SK-N-SH treated with all-trans-retinoic acid at 6 μM for 48 hours (cell line): ENCODE data around the gene ARHGAP15.

ENCODE experiments used
- GLIS3 ChIP-seq: fragments of 250-450 bp; sonication (Bioruptor Pico); IDR thresholded peaks from 2 replicates; pipeline ENCODE4 v1.5.0; 2020; ENCODE audit warnings: mild to moderate bottlenecking, moderate library complexity
- PPARA ChIP-seq: fragments of 250-450 bp; sonication (Bioruptor Pico); IDR thresholded peaks from 2 replicates; pipeline ENCODE4 v1.5.0; 2020; ENCODE audit warnings: mild to moderate bottlenecking, borderline replicate concordance
- RARB ChIP-seq: fragments of 250-450 bp; sonication (Bioruptor Pico); IDR thresholded peaks from 2 replicates; pipeline ENCODE4 v1.8.0; 2021; ENCODE audit warnings: mild to moderate bottlenecking, moderate library complexity
- SNAI2 ChIP-seq: fragments of 250-450 bp; sonication (Bioruptor Pico); IDR thresholded peaks from 2 replicates; pipeline ENCODE4 v1.5.0; 2020; ENCODE audit warnings: mild to moderate bottlenecking, moderate library complexity
- TOX ChIP-seq: fragments of 250-450 bp; sonication (Bioruptor Pico); IDR thresholded peaks from 2 replicates; pipeline ENCODE4 v1.8.0; 2021; ENCODE audit warnings: mild to moderate bottlenecking, moderate library complexity, borderline replicate concordance
- TF ChIP-seq, protein P1 (sequence below): fragments of 250-450 bp; sonication (Bioruptor Pico); IDR thresholded peaks from 2 replicates; pipeline ENCODE4 v1.5.1; 2021; ENCODE audit warnings: mild to moderate bottlenecking, moderate library complexity
- TF ChIP-seq, protein P2 (sequence below): fragments of 250-450 bp; sonication (Bioruptor Pico); IDR thresholded peaks from 2 replicates; pipeline ENCODE4 v1.8.0; 2020; ENCODE audit warnings: mild to moderate bottlenecking, moderate library complexity, borderline replicate concordance

DNA sequence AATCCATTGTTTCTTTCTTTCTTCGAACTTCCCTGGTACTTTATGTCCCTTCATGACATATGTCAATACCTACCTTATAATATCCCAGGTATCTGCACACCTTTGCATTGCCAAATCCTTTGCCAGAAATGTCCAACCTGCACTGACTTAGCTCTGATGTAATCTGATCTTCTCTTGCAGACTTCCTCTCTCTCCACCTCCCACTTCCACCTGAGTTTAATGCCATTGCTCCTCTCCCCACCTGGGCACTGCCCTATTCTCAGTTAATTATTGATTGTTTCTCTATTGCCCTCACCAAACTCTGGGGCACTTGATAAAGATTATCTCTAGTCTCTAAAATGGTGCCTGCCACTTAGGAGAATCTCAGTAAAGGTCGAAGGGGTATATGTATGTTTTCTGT lies 23.0 kb downstream of the ARHGAP15 start:
- no peak for TF ChIP-seq RARB (CRISPR knock-in tag)
- TF ChIP-seq TOX (CRISPR knock-in tag) = no peak
- TF ChIP-seq, protein P1, sequence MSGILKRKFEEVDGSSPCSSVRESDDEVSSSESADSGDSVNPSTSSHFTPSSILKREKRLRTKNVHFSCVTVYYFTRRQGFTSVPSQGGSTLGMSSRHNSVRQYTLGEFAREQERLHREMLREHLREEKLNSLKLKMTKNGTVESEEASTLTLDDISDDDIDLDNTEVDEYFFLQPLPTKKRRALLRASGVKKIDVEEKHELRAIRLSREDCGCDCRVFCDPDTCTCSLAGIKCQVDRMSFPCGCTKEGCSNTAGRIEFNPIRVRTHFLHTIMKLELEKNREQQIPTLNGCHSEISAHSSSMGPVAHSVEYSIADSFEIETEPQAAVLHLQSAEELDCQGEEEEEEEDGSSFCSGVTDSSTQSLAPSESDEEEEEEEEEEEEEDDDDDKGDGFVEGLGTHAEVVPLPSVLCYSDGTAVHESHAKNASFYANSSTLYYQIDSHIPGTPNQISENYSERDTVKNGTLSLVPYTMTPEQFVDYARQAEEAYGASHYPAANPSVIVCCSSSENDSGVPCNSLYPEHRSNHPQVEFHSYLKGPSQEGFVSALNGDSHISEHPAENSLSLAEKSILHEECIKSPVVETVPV (CRISPR knock-in tag) = no peak
- TF ChIP-seq, protein P2, sequence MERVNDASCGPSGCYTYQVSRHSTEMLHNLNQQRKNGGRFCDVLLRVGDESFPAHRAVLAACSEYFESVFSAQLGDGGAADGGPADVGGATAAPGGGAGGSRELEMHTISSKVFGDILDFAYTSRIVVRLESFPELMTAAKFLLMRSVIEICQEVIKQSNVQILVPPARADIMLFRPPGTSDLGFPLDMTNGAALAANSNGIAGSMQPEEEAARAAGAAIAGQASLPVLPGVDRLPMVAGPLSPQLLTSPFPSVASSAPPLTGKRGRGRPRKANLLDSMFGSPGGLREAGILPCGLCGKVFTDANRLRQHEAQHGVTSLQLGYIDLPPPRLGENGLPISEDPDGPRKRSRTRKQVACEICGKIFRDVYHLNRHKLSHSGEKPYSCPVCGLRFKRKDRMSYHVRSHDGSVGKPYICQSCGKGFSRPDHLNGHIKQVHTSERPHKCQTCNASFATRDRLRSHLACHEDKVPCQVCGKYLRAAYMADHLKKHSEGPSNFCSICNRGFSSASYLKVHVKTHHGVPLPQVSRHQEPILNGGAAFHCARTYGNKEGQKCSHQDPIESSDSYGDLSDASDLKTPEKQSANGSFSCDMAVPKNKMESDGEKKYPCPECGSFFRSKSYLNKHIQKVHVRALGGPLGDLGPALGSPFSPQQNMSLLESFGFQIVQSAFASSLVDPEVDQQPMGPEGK (CRISPR knock-in tag) = no peak
- no peak for TF ChIP-seq PPARA (CRISPR knock-in tag)
- no peak for TF ChIP-seq GLIS3
- no peak for TF ChIP-seq SNAI2 (CRISPR knock-in tag)
